Activated B cell treated with CpG ODN at 0.5 μM for 24 hours (primary cell): ENCODE results near the gene TCF4. TPM values are rescaled to one million over a fixed set of nuclear protein-coding genes. Genes with fewer than 3 reads are reported as not detected.

ENCODE experiments used
- ATAC-seq: fragments of 200-7000 bp; cut with Tn5 transposase; one replicate; pipeline ENCODE4 v1.10.0; 2021; ENCODE audit warnings: low read depth, mild to moderate bottlenecking, moderate library complexity
- CTCF ChIA-PET: fragments of 350-600 bp; sonication (Branson Sonifier 250); formaldehyde crosslinking; loops from one replicate; lab custom pipeline; 2021; ENCODE audit warnings: antibody characterized with exemption; lab: Charles Lee
- POLR2A ChIA-PET: fragments of 350-600 bp; sonication (Branson Sonifier 250); formaldehyde crosslinking; loops from one replicate; lab custom pipeline; 2021; ENCODE audit warnings: antibody characterized with exemption; lab: Charles Lee
- DNase-seq: peaks from one replicate; pipeline ENCODE4 v3.0.0; 2022
- H3K27ac Mint-ChIP-seq: one replicate; pipeline ENCODE4 v1.8.0; 2020; ENCODE audit warnings: mixed read lengths
- H3K27me3 Mint-ChIP-seq: one replicate; pipeline ENCODE4 v1.8.0; 2021; ENCODE audit warnings: mixed read lengths
- H3K36me3 Mint-ChIP-seq: one replicate; pipeline ENCODE4 v1.8.0; 2021; ENCODE audit warnings: low read depth, mixed read lengths
- H3K4me1 Mint-ChIP-seq: one replicate; pipeline ENCODE4 v1.8.0; 2021; ENCODE audit warnings: mixed read lengths
- H3K4me3 Mint-ChIP-seq: one replicate; pipeline ENCODE4 v1.8.0; 2020; ENCODE audit warnings: mild to moderate bottlenecking, mixed read lengths
- H3K9me3 Mint-ChIP-seq: one replicate; pipeline ENCODE4 v1.8.0; 2020; ENCODE audit warnings: mixed read lengths
- intact Hi-C: fragments of 100-400 bp; cut with micrococcal nuclease; formaldehyde crosslinking; loops from one replicate; pipeline ENCODE4 v1.15.1; 2024
- total RNA-seq: library from RNA; stranded (reverse); gene quantifications from 2 replicates; pipeline ENCODE4 v1.2.3, GENCODE V29; 2022
- TF ChIP-seq, protein P1 (sequence below): fragments of 200-600 bp; IDR thresholded peaks from one replicate; pipeline ENCODE4 v1.8.0; 2022; ENCODE audit warnings: antibody characterized with exemption, mild to moderate bottlenecking

TCF4 gene
- total RNA-seq, 1 donor from 2014 or later = 270 TPM

GRCh38 chr18:55296115-55296514, 291.9 kb downstream of the TCF4 start:
- TF ChIP-seq, protein P1, sequence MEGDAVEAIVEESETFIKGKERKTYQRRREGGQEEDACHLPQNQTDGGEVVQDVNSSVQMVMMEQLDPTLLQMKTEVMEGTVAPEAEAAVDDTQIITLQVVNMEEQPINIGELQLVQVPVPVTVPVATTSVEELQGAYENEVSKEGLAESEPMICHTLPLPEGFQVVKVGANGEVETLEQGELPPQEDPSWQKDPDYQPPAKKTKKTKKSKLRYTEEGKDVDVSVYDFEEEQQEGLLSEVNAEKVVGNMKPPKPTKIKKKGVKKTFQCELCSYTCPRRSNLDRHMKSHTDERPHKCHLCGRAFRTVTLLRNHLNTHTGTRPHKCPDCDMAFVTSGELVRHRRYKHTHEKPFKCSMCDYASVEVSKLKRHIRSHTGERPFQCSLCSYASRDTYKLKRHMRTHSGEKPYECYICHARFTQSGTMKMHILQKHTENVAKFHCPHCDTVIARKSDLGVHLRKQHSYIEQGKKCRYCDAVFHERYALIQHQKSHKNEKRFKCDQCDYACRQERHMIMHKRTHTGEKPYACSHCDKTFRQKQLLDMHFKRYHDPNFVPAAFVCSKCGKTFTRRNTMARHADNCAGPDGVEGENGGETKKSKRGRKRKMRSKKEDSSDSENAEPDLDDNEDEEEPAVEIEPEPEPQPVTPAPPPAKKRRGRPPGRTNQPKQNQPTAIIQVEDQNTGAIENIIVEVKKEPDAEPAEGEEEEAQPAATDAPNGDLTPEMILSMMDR = no peak
- intact Hi-C loops = loop anchor here (1.0 kb wide), 1 partner anchor 14 kb away; no protein-coding TSS in a partner anchor
- DNase-seq = no peak
- ATAC-seq = no peak
- H3K27ac Mint-ChIP-seq = no peak overlapping the region
- H3K4me3 Mint-ChIP-seq = no peak overlapping the region
- ChIA-PET CTCF (no interaction called here), POLR2A (interaction anchor here (0.9 kb wide), 1 partner anchor 18 kb away, joined by 4 read pairs; no protein-coding TSS in a partner anchor)
- no peaks in the 10 kb centered on the region for H3K27me3 Mint-ChIP-seq
- peaks cover 49% of the 10 kb centered on the region for H3K36me3 Mint-ChIP-seq
- H3K9me3 Mint-ChIP-seq = no peaks in the 10 kb centered on the region
- peaks cover 78% of the 10 kb centered on the region for H3K4me1 Mint-ChIP-seq

DNA sequence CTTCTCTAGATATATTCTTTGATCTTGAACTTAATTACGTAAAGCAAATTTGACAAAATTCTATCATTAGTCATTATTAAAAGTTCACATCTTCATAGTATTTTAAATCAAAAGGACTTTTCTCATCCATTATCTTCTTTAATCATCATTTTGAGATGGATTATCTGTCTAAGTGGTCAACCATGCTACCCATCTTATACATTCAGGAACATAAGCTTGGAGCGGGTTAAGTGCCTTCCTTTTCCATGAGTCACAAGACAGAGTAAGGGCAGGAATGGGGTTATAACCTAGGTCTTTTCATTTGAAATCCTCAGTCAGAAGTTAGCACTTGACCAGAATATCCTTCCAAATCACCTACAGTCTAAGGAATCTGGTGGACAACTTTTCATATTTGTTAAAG, 297.1 kb downstream of the TCF4 start:
- POLR2A ChIA-PET = no interaction called here
- Mint-ChIP-seq H3K27ac (no peak overlapping the region), H3K4me3 (no peak overlapping the region), H3K27me3 (no peaks in the 10 kb centered on the region), H3K36me3 (peaks cover 47% of the 10 kb centered on the region), H3K4me1 (peaks cover 79% of the 10 kb centered on the region), H3K9me3 (no peaks in the 10 kb centered on the region)
- intact Hi-C loops = no loop called here
- DNase-seq (no peak), ATAC-seq (no peak)
- CTCF ChIA-PET = no interaction called here
- TF ChIP-seq, protein P1 = no peak

- CTCF ChIA-PET = no interaction called here
- TF ChIP-seq, protein P1 = no peak
- DNase-seq (no peak), ATAC-seq (peak; percentile 56)
- Mint-ChIP-seq H3K36me3 (peaks cover 40% of the 10 kb centered on the region), H3K4me3 (no peak overlapping the region), H3K27ac (peak overlapping the region; percentile 47), H3K9me3 (no peaks in the 10 kb centered on the region), H3K4me1 (peaks cover 81% of the 10 kb centered on the region), H3K27me3 (no peaks in the 10 kb centered on the region)
- POLR2A ChIA-PET = interaction anchor here (0.6 kb wide), 1 partner anchor 32 kb away, joined by 4 read pairs; no protein-coding TSS in a partner anchor
- intact Hi-C loops = no loop called here
These were observed 298.2 kb downstream of the TCF4 start for GRCh38 chr18:55289775-55290174.

GRCh38 chr18:55289048-55289447, 298.9 kb downstream of the TCF4 start:
- no peak for DNase-seq
- H3K36me3 Mint-ChIP-seq = peaks cover 37% of the 10 kb centered on the region
- CTCF ChIA-PET = interaction anchor here (1.4 kb wide), 1 partner anchor 21 kb away, joined by 5 read pairs; no protein-coding TSS in a partner anchor
- H3K9me3 Mint-ChIP-seq = no peaks in the 10 kb centered on the region
- H3K4me3 Mint-ChIP-seq = no peak overlapping the region
- no peaks in the 10 kb centered on the region for H3K27me3 Mint-ChIP-seq
- TF ChIP-seq, protein P1 = no peak
- H3K4me1 Mint-ChIP-seq = peaks cover 80% of the 10 kb centered on the region
- no peak for ATAC-seq
- POLR2A ChIA-PET = no interaction called here
- peak overlapping the region; percentile 50 for H3K27ac Mint-ChIP-seq
- intact Hi-C loops = no loop called here

DNA sequence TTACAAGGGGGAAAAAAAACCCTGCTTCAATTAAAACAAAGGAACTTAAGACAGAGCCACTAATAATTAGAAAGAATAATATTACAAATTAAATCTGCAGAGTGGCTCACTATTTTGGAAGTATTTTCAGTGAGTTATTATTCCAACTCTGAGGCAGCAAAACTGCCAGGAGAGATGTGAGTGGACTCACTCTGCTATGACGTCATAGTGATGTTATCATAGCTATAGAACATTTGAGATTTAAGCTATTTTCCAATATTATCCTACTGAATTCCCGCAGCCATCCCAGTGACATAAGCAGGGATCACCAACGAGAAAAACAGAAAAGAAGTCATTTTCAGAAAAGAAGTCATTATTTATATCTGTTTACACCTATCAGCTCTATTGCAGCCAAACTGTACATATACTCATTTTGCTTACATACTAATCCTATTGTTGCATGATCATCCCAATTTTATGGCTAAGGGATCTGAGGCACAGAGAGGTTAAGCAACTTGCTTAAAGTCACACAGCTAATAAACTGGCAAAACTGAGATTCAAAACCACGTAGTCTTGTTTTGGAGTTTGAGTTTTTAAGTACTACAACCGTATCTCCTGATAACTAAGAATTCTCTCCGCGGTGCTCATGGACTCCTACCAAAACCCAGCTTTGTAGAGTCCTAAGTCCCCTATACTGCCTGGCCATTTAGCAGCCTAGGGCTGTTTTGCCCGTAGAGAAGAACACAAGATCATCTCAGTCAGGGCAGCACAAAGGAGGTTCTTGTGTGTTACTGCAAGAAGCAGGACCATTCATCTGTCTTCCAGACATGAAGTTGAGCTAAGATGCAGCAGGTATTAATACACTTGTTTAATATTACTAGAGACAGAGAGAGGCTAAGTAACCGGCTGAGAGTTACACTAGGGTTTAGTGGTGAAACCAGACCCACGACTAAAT, 299.8 kb downstream of the TCF4 start:
- ChIA-PET CTCF (interaction anchor here (0.9 to 1.4 kb wide), 3 partner anchors 9 to 54 kb away, joined by 3 to 5 read pairs (median 3); no protein-coding TSS in a partner anchor), POLR2A (interaction anchor here (0.8 kb wide), 1 partner anchor 13 kb away, joined by 3 read pairs; no protein-coding TSS in a partner anchor)
- TF ChIP-seq, protein P1 = no peak
- Mint-ChIP-seq H3K9me3 (no peaks in the 10 kb centered on the region), H3K4me3 (no peak overlapping the region), H3K27ac (peak overlapping the region; percentile 50), H3K27me3 (no peaks in the 10 kb centered on the region), H3K4me1 (peaks cover 80% of the 10 kb centered on the region), H3K36me3 (peaks cover 38% of the 10 kb centered on the region)
- ATAC-seq (no peak), DNase-seq (no peak)
- intact Hi-C loops = no loop called here
